Embryonic facial prominence (tissue), 1 donor: ENCODE results near the gene MYO5C.

Experiments
- DNase-seq: peaks from one replicate; pipeline ENCODE4 v3.0.0-alpha.2; 2016; ENCODE audit errors: extremely low spot score

Gene MYO5C

DNA sequence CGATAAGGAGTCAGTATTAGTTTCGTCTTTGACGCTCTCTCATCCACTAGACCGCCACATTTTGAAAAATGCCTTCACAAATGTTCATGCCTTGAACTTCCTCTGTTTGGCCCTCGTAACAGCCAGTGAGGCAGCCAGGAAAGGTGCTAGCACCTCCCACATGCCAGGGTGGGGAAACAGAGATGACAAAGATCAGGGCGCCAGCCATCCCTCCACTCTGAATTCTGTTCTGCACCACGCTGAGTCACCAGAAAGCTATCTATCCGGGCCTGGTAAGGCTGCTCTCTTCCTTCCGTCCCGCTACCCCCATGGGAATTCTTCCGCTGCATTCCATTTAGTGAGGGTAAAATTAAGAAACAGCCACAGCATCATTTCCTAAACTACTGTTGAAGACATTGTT lies 151.7 kb downstream of the MYO5C start:
- no peak for DNase-seq
